K562 treated with DMSO at 1 percent for 12 hours (cell line): Measurements from ENCODE around the gene SERPINA9. TPM values are rescaled to one million over a fixed set of nuclear protein-coding genes. Genes with fewer than 3 reads are reported as not detected.

ENCODE experiments used
- total RNA-seq: library from RNA; unstranded; fragments of 300-600 nt; gene quantifications from 2 replicates; pipeline ENCODE4 v1.2.3, GENCODE V29; 2022; ENCODE audit not compliant: insufficient read depth

Gene SERPINA9, protein sequence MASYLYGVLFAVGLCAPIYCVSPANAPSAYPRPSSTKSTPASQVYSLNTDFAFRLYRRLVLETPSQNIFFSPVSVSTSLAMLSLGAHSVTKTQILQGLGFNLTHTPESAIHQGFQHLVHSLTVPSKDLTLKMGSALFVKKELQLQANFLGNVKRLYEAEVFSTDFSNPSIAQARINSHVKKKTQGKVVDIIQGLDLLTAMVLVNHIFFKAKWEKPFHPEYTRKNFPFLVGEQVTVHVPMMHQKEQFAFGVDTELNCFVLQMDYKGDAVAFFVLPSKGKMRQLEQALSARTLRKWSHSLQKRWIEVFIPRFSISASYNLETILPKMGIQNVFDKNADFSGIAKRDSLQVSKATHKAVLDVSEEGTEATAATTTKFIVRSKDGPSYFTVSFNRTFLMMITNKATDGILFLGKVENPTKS
- not detected in 2 replicates for total RNA-seq

DNA sequence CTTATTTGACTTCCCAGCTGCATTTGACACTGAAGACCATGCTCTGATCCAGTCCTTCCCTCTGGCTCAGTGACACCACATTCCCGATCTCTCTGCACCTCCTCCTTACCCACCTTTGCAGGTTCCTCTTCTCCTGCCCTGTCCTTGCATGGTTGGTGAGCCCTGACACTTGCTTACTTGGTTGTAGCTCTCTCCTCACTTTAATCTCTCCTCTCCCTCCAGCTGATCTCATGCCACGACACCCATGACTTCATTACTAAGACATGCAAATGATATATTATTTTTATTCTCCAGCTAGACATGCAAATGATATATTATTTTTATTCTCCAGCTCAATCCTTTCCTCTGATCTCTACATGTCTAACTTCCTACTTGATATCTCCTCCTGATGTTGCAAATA is at the start of gene SERPINA9:
SERPINA9 (minus strand) TSS at position 175 of the 400 bp plus-strand sequence. CDS start 6,357 bp downstream, outside the sequence.

DNA sequence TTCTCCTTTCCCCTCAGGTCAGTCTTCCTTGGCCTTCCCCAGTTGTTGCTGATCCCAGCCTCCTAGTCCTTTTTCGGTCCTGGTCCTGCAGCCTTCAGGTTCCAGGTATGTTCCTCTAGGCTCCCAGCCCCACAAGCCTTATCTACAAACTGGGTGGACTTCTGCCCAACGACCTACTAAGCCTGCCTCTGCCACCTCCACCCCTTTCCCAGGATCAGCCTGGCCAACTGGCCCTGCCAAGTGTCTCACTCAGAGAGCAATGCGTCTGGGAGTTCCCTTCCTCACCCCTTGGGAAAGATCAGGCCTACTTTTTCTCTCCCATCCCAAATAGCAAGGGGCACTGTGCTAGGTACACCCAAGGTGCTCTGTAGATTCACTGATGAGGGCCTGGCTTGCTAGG is 33.4 kb upstream of the SERPINA9 start, which contains the start of gene SERPINA12:
SERPINA12 (minus strand) TSS at position 114 of the 400 bp plus-strand sequence. CDS start 11,072 bp downstream, outside the sequence.

Other genes starting within 250 kb of the SERPINA9 start
- not detected in 2 replicates for gene SERPINA10, start 182.9 kb downstream of the SERPINA9 start, total RNA-seq
- not detected in 2 replicates for gene SERPINA6, start 152.9 kb downstream of the SERPINA9 start, total RNA-seq
- not detected in 2 replicates for gene SERPINA2, start 109.5 kb downstream of the SERPINA9 start, total RNA-seq
- not detected in 2 replicates for gene SERPINA1, start 87.6 kb downstream of the SERPINA9 start, total RNA-seq
- gene SERPINA11, start 23.4 kb downstream of the SERPINA9 start, total RNA-seq = not detected in 2 replicates
- gene SERPINA12, start 33.3 kb upstream of the SERPINA9 start, total RNA-seq = not detected in 2 replicates
- not detected in 2 replicates for gene SERPINA4, start 85.2 kb upstream of the SERPINA9 start, total RNA-seq
- not detected in 2 replicates for gene SERPINA5, start 105.2 kb upstream of the SERPINA9 start, total RNA-seq
- not detected in 2 replicates for gene SERPINA3, start 136.2 kb upstream of the SERPINA9 start, total RNA-seq